OCI-LY7 (cell line): ENCODE data around the gene CEBPZOS. TPM values are rescaled to one million over a fixed set of nuclear protein-coding genes. Genes with fewer than 3 reads are reported as not detected.

Experiments
- BruUV-seq: library from RNA; stranded (reverse); fragments of 400-500 nt; replicated peaks from 2 replicates; lab custom pipeline; 2021; lab: Mats Ljungman, UMichigan
- CTCF ChIA-PET: fragments of 300-600 bp; sonication (Branson Sonifier 250); formaldehyde crosslinking; loops from one replicate; lab custom pipeline; 2022; ENCODE audit warnings: antibody characterized with exemption; ENCODE audit not compliant: unreplicated experiment; lab: Charles Lee
- POLR2A ChIA-PET: fragments of 300-600 bp; sonication (Branson Sonifier 250); formaldehyde crosslinking; loops from one replicate; lab custom pipeline; 2022; ENCODE audit warnings: antibody characterized with exemption; lab: Charles Lee
- DNase-seq: peaks from one replicate; pipeline ENCODE4 v3.0.0-alpha.2; 2015; ENCODE audit warnings: low spot score
- H2AFZ ChIP-seq: fragments of 200-600 bp; sonication (generic), shearing (Covaris generic); 2 replicates; pipeline ENCODE4 v1.6.1; 2014; ENCODE audit warnings: mild to moderate bottlenecking, antibody characterized with exemption, low read length, moderate library complexity
- H3K27ac ChIP-seq: fragments of 200-600 bp; sonication (generic); 2 replicates; pipeline ENCODE4 v1.5.1; 2014; ENCODE audit warnings: mixed run types, low read depth, mild to moderate bottlenecking, moderate library complexity, low read length, inconsistent platforms; ENCODE audit not compliant: poor library complexity, severe bottlenecking
- H3K36me3 ChIP-seq: fragments of 200-600 bp; sonication (generic); 2 replicates; pipeline ENCODE4 v1.6.1; 2014; ENCODE audit warnings: mild to moderate bottlenecking, antibody characterized with exemption, low read length, moderate library complexity, mixed read lengths; ENCODE audit not compliant: insufficient read depth
- H3K4me1 ChIP-seq: fragments of 200-600 bp; sonication (generic); 2 replicates; pipeline ENCODE4 v1.5.1; 2014; ENCODE audit warnings: mild to moderate bottlenecking, low read length; ENCODE audit not compliant: insufficient read depth, poor library complexity, severe bottlenecking
- H3K4me2 ChIP-seq: fragments of 200-600 bp; sonication (generic); 2 replicates; pipeline ENCODE4 v1.6.1; 2014; ENCODE audit warnings: mild to moderate bottlenecking, low read length
- H3K4me3 ChIP-seq: fragments of 200-600 bp; sonication (generic); 2 replicates; pipeline ENCODE4 v1.5.1; 2014; ENCODE audit warnings: mild to moderate bottlenecking, low read depth, low read length; ENCODE audit not compliant: poor library complexity, severe bottlenecking
- H3K79me2 ChIP-seq: fragments of 200-600 bp; sonication (generic); 2 replicates; pipeline ENCODE4 v1.6.1; 2016; ENCODE audit warnings: low read depth, mild to moderate bottlenecking, low read length, moderate library complexity, mixed read lengths; ENCODE audit not compliant: insufficient read depth
- H3K9me2 ChIP-seq: fragments of 200-600 bp; sonication (generic); 2 replicates; pipeline ENCODE4 v1.6.1; 2016; ENCODE audit warnings: mild to moderate bottlenecking, low read length, mixed read lengths; ENCODE audit not compliant: insufficient read depth
- H3K9me3 ChIP-seq: fragments of 200-600 bp; sonication (generic); 2 replicates; pipeline ENCODE4 v1.6.1; 2014; ENCODE audit warnings: mild to moderate bottlenecking, mixed run types, low read length, mixed read lengths
- H4K20me1 ChIP-seq: fragments of 200-600 bp; sonication (generic); 2 replicates; pipeline ENCODE4 v1.6.1; 2014; ENCODE audit warnings: mild to moderate bottlenecking, antibody characterized with exemption, low read length, moderate library complexity, mixed read lengths; ENCODE audit not compliant: insufficient read depth
- EZH2phosphoT487 ChIP-seq: fragments of 200-600 bp; sonication (generic); IDR thresholded peaks from 2 replicates; pipeline ENCODE4 v1.6.1; 2018; ENCODE audit warnings: low read depth, borderline replicate concordance, mild to moderate bottlenecking, mixed run types, antibody characterized with exemption, low read length, moderate library complexity, mixed read lengths
- intact Hi-C: fragments of 100-400 bp; cut with micrococcal nuclease; formaldehyde crosslinking; loops from one replicate; pipeline ENCODE4 v1.10.0; 2022; ENCODE audit not compliant: unreplicated experiment
- total RNA-seq, 2 experiments: library from RNA; depleted of rRNA in 1 of 2; stranded (reverse); fragments of >200 nt in 1 of 2; shearing (Covaris generic) in 1 of 2; gene quantifications; 2 replicates each; pipeline ENCODE4 v1.2.3, GENCODE V29; 2014 to 2022
- TF ChIP-seq, protein P1 (sequence below): fragments of 200-600 bp; sonication (generic); conservative IDR thresholded peaks from 2 replicates; pipeline ENCODE4 v1.5.1; 2014; ENCODE audit warnings: mild to moderate bottlenecking, antibody characterized with exemption, low read length, moderate library complexity, mixed read lengths

The CEBPZOS gene
- total RNA-seq, 2 experiments from 2014 or later: 31.1 to 73.6 TPM

DNA sequence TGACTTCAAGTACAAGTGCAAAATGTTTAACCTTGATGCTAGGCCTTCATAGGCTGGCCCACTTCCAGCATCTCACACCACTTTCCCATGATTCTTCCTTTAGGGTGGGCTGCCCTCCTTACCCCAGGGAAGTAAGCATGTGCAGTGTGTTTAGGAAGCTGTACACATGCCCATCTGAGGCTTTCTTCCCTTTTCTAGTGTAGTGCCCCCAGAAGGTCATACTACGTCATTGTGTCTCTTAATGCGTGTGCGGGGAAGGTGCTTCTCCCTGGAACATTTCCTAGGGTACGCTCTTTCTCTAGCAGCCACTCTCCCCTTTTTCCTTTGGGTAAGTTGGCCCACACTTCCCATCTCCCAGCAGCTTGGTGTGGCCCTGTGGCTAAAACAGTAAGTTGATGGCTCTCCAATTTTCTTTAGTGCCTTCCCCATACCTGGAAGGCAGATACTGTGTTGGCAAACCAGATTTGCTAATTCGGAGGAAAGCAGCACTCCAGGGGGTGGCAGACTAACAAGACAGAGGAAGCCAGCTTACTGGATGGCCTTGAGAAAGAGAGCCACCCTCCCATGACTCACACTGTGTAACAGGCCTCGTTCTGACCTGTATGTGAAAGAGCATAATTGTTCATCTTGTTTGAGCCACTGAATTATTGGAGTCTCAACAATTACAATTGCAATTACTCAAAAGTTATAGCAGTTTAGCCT, 6.7 kb upstream of the CEBPZOS start:
- Histone ChIP-seq H3K9me3 (no peaks in the 10 kb centered on the region), H3K4me3 (no peak overlapping the region), H3K27ac (no peak overlapping the region), H3K4me1 (no peaks in the 10 kb centered on the region), H3K79me2 (no peaks in the 10 kb centered on the region), H3K36me3 (no peaks in the 10 kb centered on the region), H2AFZ (no peak overlapping the region), H3K4me2 (no peak overlapping the region), H4K20me1 (no peaks in the 10 kb centered on the region), H3K9me2 (no peaks in the 10 kb centered on the region)
- no peak for TF ChIP-seq EZH2phosphoT487
- TF ChIP-seq, protein P1, sequence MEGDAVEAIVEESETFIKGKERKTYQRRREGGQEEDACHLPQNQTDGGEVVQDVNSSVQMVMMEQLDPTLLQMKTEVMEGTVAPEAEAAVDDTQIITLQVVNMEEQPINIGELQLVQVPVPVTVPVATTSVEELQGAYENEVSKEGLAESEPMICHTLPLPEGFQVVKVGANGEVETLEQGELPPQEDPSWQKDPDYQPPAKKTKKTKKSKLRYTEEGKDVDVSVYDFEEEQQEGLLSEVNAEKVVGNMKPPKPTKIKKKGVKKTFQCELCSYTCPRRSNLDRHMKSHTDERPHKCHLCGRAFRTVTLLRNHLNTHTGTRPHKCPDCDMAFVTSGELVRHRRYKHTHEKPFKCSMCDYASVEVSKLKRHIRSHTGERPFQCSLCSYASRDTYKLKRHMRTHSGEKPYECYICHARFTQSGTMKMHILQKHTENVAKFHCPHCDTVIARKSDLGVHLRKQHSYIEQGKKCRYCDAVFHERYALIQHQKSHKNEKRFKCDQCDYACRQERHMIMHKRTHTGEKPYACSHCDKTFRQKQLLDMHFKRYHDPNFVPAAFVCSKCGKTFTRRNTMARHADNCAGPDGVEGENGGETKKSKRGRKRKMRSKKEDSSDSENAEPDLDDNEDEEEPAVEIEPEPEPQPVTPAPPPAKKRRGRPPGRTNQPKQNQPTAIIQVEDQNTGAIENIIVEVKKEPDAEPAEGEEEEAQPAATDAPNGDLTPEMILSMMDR: peak; percentile 27; the same call in 1 of the 2 replicates
- intact Hi-C loops: loop anchor here (10.0 kb wide), 1 partner anchor 345 kb away; no protein-coding TSS in a partner anchor
- ChIA-PET CTCF (no interaction called here), POLR2A (interaction anchor here (0.6 to 1.0 kb wide), 2 partner anchors 13 to 22 kb away, joined by 3 read pairs; no protein-coding TSS in a partner anchor)
- no peak for DNase-seq
- BruUV-seq: no TSS peak

DNA sequence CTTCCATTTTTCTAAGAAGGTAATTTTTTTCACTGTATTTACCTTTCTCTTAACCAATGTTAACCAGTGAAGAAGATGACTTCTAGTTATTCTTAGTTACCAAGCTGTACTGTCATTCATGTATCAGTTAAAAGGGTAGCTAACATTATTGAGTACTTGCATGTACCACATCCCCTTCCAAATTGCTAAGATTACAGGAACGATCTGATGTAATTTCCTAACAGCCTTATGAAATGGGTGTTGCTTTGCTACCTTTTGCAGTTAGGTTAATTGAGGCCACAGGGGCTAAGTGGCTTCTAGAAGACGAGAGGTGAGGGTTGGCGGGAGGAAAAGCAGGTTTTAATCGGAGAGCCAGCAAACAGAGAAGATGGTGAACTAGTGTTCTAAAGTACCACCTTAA, 6.0 kb upstream of the CEBPZOS start:
- DNase-seq: no peak
- intact Hi-C loops: no loop called here
- no peak overlapping the region for H3K4me3 ChIP-seq
- H3K9me3 ChIP-seq: peaks cover under 1% of the 10 kb centered on the region; the same call in 1 of the 2 replicates
- no peak overlapping the region for H3K27ac ChIP-seq
- no peaks in the 10 kb centered on the region for H3K79me2 ChIP-seq
- no peak overlapping the region for H3K4me2 ChIP-seq
- H3K36me3 ChIP-seq: no peaks in the 10 kb centered on the region
- H3K4me1 ChIP-seq: no peaks in the 10 kb centered on the region
- ChIA-PET CTCF (no interaction called here), POLR2A (interaction anchor here (0.7 kb wide), 1 partner anchor 98 kb away, joined by 6 read pairs; no protein-coding TSS in a partner anchor)
- H3K9me2 ChIP-seq: no peaks in the 10 kb centered on the region
- H4K20me1 ChIP-seq: no peaks in the 10 kb centered on the region
- TF ChIP-seq, protein P1: no peak
- TF ChIP-seq EZH2phosphoT487: no peak
- BruUV-seq: no TSS peak
- no peak overlapping the region for H2AFZ ChIP-seq

DNA sequence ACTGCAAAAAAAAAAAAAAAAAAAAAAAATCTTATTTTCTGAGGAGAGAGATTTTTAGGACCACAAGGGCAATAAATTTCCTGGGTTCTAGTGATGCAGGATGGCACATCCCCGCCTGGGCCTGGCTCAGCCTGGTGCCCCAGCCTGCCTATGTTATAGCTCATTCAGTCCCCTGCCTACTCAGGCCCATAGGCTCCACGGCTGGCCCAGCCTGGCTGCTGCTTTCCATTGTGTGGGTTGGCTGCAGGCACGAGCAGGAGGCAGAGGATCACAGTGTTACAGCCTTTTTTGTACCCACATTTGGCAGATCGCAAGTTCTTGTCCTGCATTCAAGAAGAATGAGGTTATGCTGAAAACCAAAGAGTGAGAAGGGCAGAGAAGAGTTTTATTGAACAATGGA, 5.0 kb upstream of the CEBPZOS start:
- H3K4me1 ChIP-seq: peaks cover 4% of the 10 kb centered on the region
- ChIA-PET CTCF (no interaction called here), POLR2A (interaction anchor here (0.7 kb wide), 2 partner anchors 99 to 850 kb away, joined by 3 to 6 read pairs; no protein-coding TSS in a partner anchor)
- no peaks in the 10 kb centered on the region for H4K20me1 ChIP-seq
- no peaks in the 10 kb centered on the region for H3K36me3 ChIP-seq
- BruUV-seq: no TSS peak
- H3K4me2 ChIP-seq: no peak overlapping the region
- peaks cover 5% of the 10 kb centered on the region; the same call in 1 of the 2 replicates for H3K9me3 ChIP-seq
- intact Hi-C loops: no loop called here
- H3K4me3 ChIP-seq: no peak overlapping the region
- no peak overlapping the region for H2AFZ ChIP-seq
- TF ChIP-seq, protein P1: no peak
- TF ChIP-seq EZH2phosphoT487: no peak
- no peak overlapping the region for H3K27ac ChIP-seq
- no peak for DNase-seq
- H3K79me2 ChIP-seq: no peaks in the 10 kb centered on the region
- no peaks in the 10 kb centered on the region for H3K9me2 ChIP-seq
